Osteoblast (primary cell): Measurements from ENCODE around the gene CREB5. TPM values are rescaled to one million over a fixed set of nuclear protein-coding genes. Genes with fewer than 3 reads are reported as not detected.
"Not testable (repeated sequence)": the region's sequence is repeated elsewhere in the genome, so short reads cannot be mapped to it uniquely, and the experiment has no call there.

ENCODE experiments used
- DNase-seq: peaks from one replicate; pipeline ENCODE4 v3.0.0; 2011; ENCODE audit warnings: low spot score, mixed read lengths; ENCODE audit not compliant: insufficient read length; ENCODE audit errors: missing footprints
- H2AFZ ChIP-seq: 2 replicates; pipeline ENCODE4 v1.6.0; 2011; ENCODE audit warnings: mild to moderate bottlenecking, low read length
- H3K27ac ChIP-seq: 2 replicates; pipeline ENCODE4 v1.5.1; 2011; ENCODE audit warnings: mild to moderate bottlenecking, low read depth, low read length, moderate library complexity
- H3K27me3 ChIP-seq: 2 replicates; pipeline ENCODE4 v1.6.0; 2012; ENCODE audit warnings: mild to moderate bottlenecking, control low read depth, inconsistent platforms, low read length, moderate library complexity; ENCODE audit not compliant: insufficient read depth
- H3K36me3 ChIP-seq: 2 replicates; pipeline ENCODE4 v1.5.1; 2011; ENCODE audit warnings: mild to moderate bottlenecking, low read length, control low read depth, moderate library complexity; ENCODE audit not compliant: insufficient read depth
- H3K4me1 ChIP-seq: 2 replicates; pipeline ENCODE4 v1.5.1; 2011; ENCODE audit warnings: mild to moderate bottlenecking, low read length, control low read depth, moderate library complexity; ENCODE audit not compliant: insufficient read depth
- H3K4me2 ChIP-seq: 2 replicates; pipeline ENCODE4 v1.6.0; 2011; ENCODE audit warnings: mild to moderate bottlenecking, low read length; ENCODE audit not compliant: insufficient read depth
- H3K4me3 ChIP-seq: fragments of 200-600 bp; sonication (generic); 3 replicates; pipeline ENCODE4 v1.5.1; 2012; ENCODE audit warnings: mild to moderate bottlenecking, low read length, inconsistent platforms; ENCODE audit not compliant: insufficient read depth
- H3K79me2 ChIP-seq: 2 replicates; pipeline ENCODE4 v1.6.0; 2012; ENCODE audit warnings: mild to moderate bottlenecking, low read length, control low read depth, inconsistent platforms; ENCODE audit not compliant: insufficient read depth
- H3K9me3 ChIP-seq: 2 replicates; pipeline ENCODE4 v1.5.1; 2011; ENCODE audit warnings: low read depth, low read length, control low read depth
- H4K20me1 ChIP-seq: 2 replicates; pipeline ENCODE4 v1.6.0; 2012; ENCODE audit warnings: mild to moderate bottlenecking, low read length, control low read depth; ENCODE audit not compliant: insufficient read depth
- CTCF ChIP-seq: IDR thresholded peaks from 2 replicates; pipeline ENCODE4 v1.5.1; 2011; ENCODE audit warnings: mild to moderate bottlenecking, low read depth, low read length, moderate library complexity; ENCODE audit errors: extremely low read depth
- total RNA-seq: library from RNA; depleted of rRNA; stranded (reverse); fragments of >200 nt; gene quantifications from 2 replicates; pipeline ENCODE4 v1.2.3, GENCODE V29; 2012

Gene CREB5
- total RNA-seq, 1 donor: 5.1 TPM

GRCh38 chr7:28818996-28819395, 406.7 kb downstream of the CREB5 start:
- Histone ChIP-seq H2AFZ (no peak overlapping the region), H4K20me1 (no peaks in the 10 kb centered on the region), H3K9me3 (no peaks in the 10 kb centered on the region), H3K36me3 (peaks cover 5% of the 10 kb centered on the region), H3K79me2 (no peaks in the 10 kb centered on the region), H3K4me2 (no peak overlapping the region), H3K27me3 (no peaks in the 10 kb centered on the region), H3K27ac (no peak overlapping the region), H3K4me1 (no peaks in the 10 kb centered on the region), H3K4me3 (no peak overlapping the region)
- DNase-seq: no peak
- TF ChIP-seq CTCF: no peak

GRCh38 chr7:28823582-28823981, 411.3 kb downstream of the CREB5 start:
- no peak overlapping the region for H3K4me3 ChIP-seq
- peaks cover 5% of the 10 kb centered on the region for H3K36me3 ChIP-seq
- H3K27ac ChIP-seq: no peak overlapping the region
- no peaks in the 10 kb centered on the region for H3K9me3 ChIP-seq
- H3K4me2 ChIP-seq: no peak overlapping the region
- no peaks in the 10 kb centered on the region for H3K4me1 ChIP-seq
- no peak for DNase-seq
- H3K79me2 ChIP-seq: no peaks in the 10 kb centered on the region
- H2AFZ ChIP-seq: no peak overlapping the region
- no peaks in the 10 kb centered on the region for H4K20me1 ChIP-seq
- no peaks in the 10 kb centered on the region for H3K27me3 ChIP-seq
- no peak for TF ChIP-seq CTCF

GRCh38 chr7:28825817-28826448, 413.6 kb downstream of the CREB5 start:
- DNase-seq, H3K4me3 ChIP-seq, H3K79me2 ChIP-seq, H3K9me3 ChIP-seq, H4K20me1 ChIP-seq, H3K4me1 ChIP-seq, H3K36me3 ChIP-seq, H3K4me2 ChIP-seq, H2AFZ ChIP-seq, H3K27me3 ChIP-seq, H3K27ac ChIP-seq: not testable (repeated sequence)

- no peak overlapping the region for H3K4me2 ChIP-seq
- H3K27ac ChIP-seq: no peak overlapping the region
- no peaks in the 10 kb centered on the region for H3K79me2 ChIP-seq
- H3K27me3 ChIP-seq: no peaks in the 10 kb centered on the region
- H3K36me3 ChIP-seq: no peaks in the 10 kb centered on the region
- DNase-seq: no peak
- no peak overlapping the region for H2AFZ ChIP-seq
- H4K20me1 ChIP-seq: no peaks in the 10 kb centered on the region
- peaks cover 2% of the 10 kb centered on the region for H3K4me1 ChIP-seq
- no peaks in the 10 kb centered on the region for H3K9me3 ChIP-seq
- H3K4me3 ChIP-seq: no peak overlapping the region
- TF ChIP-seq CTCF: no peak
Measured at GRCh38 chr7:28830846-28831245, 418.5 kb downstream of the CREB5 start.
